ENCODE measurements around the gene JAKMIP3.

The JAKMIP3 gene

DNA sequence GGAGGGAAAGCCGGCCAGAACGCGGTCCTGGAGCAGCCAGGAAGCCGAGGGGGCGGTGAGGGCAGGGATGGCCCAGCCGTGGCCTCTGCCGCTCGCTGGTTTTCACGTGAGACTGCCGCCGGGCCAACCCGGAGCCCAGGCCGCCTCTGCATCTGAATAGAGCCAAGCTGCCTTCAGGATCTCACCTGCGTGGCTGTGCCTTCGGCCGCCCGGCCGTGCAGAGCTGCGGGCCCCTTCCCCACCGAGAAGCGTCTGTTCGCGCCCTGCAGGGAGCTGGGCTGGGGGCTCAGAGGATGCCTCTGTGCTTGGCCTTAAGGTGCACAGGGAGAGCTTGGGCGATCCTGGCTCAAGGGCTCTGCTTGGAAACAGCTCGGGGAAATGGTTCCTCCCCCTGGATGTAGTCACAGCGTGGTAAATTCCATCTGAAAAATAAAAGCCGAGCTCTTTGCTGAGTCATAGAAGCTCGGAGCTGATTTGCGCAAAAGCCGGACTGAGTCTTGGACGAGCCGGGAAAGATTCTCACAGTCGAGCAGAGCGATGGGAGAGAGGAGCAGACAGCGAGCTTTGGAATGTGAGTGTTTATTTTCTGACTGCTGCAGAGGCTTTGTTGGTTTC, at the start of gene JAKMIP3:
JAKMIP3 (plus strand) TSS at position 456 of the 615 bp plus-strand sequence. CDS start 38,863 bp downstream, outside the sequence.
- peak; percentile 78 for DNase-seq

DNA sequence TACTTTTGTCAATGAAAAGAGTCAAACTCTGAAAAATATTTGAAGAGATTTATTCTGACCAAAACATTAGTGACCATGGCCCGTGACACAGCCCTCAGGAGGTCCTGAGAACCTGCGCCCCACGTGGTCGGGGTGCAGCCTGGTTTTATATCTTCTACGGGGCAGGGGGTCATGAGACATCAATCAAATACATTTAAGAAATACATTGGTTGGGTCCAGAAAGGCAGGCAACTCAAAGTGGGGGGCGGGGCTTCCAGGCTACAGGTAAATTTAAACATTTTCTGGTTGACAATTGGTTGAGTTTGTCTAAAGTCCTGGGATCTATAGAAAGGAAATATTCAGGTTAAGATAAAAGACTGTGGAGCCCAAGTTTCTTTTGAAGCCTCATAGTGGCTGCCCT, 49.2 kb upstream of the JAKMIP3 start:
- DNase-seq: no peak

GRCh38 chr10:132018446-132018845, 47.3 kb upstream of the JAKMIP3 start:
- no peak for DNase-seq

DNA sequence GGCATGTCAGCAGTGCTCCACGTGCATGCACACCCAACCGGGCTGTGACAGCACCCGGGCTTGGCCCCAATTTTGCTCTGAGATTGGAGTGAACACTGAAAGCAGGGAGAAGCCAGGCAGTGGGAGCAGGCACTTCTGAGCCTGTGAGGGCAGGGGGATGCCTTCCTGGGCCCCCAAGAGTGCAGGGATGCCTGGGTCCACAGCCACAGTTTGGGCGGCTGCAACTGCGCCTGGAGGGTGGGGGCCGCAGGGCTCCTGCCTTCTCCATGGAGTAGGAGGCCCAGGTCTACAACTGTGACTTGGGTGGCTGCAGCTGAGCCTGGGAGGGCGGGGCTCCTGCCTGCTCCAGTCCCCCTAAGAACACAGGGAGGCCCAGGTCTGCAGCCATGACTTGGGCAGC, 46.4 kb upstream of the JAKMIP3 start:
- DNase-seq: no peak

DNA sequence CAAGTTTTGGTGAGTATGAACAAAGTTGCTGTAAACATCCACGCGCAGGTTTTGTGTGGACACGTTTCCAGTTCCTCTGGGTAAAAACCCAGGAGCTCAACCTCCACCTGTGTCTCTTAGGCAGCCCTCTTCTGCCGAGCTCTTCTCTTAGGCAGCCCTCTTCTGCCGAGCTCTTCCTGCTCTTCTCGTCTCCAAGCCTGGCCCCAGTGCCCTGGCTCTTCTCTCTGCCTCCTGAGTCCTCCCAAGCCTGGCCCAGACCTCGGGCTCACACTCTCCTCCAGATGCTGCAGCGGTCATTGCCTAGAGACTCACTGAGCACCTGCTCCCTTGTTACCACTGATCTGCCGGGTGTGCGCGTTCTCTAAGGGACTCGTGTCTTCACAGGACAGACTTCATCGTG, 45.3 kb upstream of the JAKMIP3 start:
- no peak for DNase-seq

DNA sequence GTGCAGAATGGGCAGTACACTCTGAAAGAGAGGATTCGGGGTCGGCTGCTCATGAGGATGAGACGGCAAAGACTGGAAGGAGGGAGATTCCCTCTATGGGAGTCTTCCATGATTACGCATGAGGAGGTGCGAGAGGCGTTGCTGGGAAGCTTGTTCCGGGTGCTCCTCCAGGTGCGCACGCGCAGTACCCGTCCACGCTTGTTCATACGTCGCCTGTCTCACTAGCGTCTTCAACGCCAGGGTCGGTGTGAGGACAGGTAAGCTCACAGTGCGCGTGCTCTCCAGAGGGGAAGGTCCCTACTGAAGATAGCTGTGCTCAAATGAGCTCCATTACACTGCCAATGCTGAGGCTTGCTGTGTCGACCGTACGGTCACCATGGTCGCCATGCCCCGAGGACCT, 44.7 kb upstream of the JAKMIP3 start:
- DNase-seq: no peak

- no peak for DNase-seq
Observed at GRCh38 chr10:132021504-132022143, 44.1 kb upstream of the JAKMIP3 start.

GRCh38 chr10:132022241-132022640, 43.5 kb upstream of the JAKMIP3 start:
- no peak for DNase-seq

GRCh38 chr10:132023092-132023811, 42.5 kb upstream of the JAKMIP3 start:
- DNase-seq: peak; percentile 64

- DNase-seq: peak; percentile 36
Observed at GRCh38 chr10:132027423-132027983, 38.2 kb upstream of the JAKMIP3 start.

- DNase-seq: no peak
Observed at GRCh38 chr10:132028706-132029105, 37.0 kb upstream of the JAKMIP3 start.

GRCh38 chr10:132030898-132031463, 34.8 kb upstream of the JAKMIP3 start:
- DNase-seq: no peak

DNA sequence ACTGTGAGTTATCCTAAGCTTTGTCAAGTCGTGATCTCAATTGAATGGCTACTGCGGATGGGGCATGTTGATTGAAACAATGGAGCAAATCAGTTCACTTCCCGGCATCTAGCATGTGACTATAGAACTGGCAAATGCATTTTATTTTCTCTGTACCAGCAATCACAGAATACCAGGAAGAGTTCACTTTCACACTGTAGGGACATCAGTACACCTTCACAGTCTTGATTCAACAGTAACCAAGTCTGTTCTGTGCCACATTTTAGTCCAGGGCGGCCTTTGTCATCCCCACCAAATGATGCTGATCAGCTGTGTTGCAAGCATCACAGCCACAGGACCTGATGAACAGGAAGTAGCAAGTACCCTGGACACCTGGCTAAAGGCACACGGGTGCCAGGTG, 32.1 kb upstream of the JAKMIP3 start:
- no peak for DNase-seq

DNA sequence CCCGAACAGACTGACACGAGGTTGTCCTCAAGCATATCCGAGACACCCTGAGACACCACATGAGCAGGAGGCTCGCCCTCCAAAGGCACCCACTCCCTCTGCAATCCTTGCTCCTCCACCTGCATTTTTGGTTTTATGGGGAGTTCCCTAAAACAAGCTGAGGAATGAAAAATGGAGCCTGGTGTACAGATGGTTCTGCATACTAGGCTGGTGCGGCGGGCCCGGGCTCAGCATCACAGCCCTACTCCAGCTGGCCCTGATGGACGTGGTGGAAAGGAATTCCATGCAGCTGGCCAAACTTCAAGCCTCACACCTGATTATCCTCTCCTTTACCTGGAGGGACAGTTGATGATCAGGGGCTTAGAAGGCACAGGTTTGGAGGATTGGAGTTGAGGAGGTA, 30.3 kb upstream of the JAKMIP3 start:
- no peak for DNase-seq

- DNase-seq: no peak
Observed at GRCh38 chr10:132036153-132036886, 29.4 kb upstream of the JAKMIP3 start.

DNA sequence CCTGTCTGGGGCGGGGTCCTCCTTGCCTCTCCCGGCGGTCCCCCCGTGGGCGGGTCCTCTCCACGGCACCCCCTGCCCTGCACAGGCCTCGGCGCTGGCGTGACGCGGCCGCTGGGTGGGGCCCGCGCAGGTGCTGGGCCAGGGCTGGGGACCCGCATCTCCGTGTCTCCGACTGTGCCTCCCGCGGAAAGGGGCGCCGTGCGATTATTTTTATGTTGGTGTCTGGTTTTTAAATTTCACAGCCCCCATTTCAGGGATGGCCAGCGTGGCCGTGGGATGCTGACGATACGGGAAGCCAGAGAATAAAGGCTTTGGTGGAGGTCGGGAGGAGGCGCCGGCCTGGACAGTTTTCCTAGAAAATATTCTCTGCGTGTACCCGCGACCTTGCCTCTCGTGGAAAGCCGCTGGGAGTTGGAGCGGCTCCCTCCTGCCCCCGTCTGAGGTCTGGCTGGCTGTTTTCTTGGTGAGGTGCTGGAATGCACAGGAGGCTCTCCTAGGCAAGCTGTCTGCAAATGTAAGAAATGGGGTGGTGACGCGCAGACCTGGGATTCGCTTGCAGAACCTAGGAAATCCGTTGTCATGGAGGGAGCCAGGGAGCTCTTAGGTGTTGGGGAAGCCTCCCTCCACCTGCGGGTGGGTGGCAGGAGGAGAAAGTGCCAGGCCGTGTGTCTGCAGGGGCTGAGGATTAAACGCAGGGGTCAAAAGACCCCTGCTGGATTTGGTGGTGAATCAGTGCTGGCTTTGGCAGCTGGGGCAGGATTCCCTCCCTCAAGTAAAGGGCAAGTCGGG, 28.7 kb upstream of the JAKMIP3 start:
- no peak for DNase-seq

- no peak for DNase-seq
Observed at GRCh38 chr10:132037676-132037975, 28.1 kb upstream of the JAKMIP3 start.

DNA sequence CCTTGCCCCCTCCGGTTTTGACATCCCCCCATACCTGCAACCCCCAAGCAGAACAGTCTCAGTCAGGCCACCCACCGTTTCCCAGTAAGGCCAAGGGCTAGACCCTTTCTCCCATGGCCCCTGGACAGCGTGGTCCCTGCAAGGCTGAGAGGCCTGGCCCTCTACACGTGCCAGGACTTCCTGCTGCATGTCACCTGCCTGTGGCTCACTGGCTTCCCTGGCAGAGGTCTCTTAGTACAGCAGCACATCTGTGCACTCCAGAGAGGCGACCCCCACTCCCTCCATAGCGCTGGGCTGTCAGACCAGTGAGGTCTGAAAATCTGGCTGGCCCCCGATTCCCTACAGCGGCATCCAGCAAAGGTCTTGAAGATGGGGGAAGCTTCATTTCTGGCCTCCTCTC, 26.4 kb upstream of the JAKMIP3 start:
- DNase-seq: no peak

DNA sequence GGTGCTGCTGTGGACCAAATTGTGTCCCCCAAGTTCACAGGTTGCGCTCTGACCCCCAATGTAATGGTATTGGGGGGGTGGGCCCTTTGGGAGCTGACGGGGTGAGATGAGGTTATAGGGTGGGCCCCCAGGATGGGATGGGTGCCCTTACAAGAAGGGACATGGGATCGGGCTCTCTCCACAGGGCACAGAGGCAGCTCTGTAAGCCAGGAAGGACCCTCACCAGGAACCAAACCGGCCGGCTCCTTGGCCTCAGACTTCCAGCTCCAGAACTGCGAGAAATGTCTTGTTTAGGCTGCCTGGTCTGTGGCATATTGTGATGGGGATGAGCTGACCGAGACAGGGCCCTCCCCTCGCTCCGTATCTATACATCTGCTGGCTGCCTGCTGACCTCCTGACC, 25.7 kb upstream of the JAKMIP3 start:
- no peak for DNase-seq

DNA sequence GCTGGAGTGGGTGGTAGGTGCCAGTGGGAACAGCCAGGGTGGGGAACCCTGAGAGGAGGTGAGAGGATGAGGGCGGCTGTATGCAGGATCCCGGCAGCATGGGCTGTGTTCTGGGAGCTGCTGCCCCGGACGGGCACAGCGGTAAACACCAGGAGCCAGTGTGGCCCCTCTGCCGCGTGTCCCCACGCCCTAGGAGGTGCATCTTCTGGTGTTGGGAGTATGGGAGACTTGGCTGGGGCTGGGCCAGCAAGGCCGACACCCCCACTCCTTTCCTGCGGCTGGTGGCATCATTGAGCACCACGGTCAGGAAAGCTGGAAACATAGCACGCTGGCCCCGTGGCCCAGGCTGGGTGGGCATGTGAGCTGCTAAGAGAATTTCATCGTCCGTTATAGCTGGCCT, 24.4 kb upstream of the JAKMIP3 start:
- DNase-seq: no peak

GRCh38 chr10:132043861-132044695, 21.7 kb upstream of the JAKMIP3 start:
- DNase-seq: no peak
